PFSK-1 (cell line): ENCODE results near the gene NAV3.

ENCODE experiments used
- POLR2AphosphoS5 ChIP-seq: IDR thresholded peaks from 2 replicates; pipeline ENCODE4 v1.6.1; 2012; ENCODE audit warnings: low read depth, mild to moderate bottlenecking, control low read depth, low read length, moderate library complexity
- REST ChIP-seq, 2 experiments: IDR thresholded peaks; 2 replicates each; pipeline versions ENCODE4 v1.6.1 to v1.8.0; 2011 to 2012; ENCODE audit warnings: low read depth in 2 of 2, low read length in 2 of 2, control low read depth in 1 of 2, inconsistent platforms in 1 of 2, mild to moderate bottlenecking in 1 of 2, moderate library complexity in 1 of 2; ENCODE audit not compliant: insufficient read depth in 1 of 2
- SIN3A ChIP-seq: IDR thresholded peaks from 2 replicates; pipeline ENCODE4 v1.6.1; 2012; ENCODE audit warnings: mild to moderate bottlenecking, low read length, moderate library complexity, borderline replicate concordance; ENCODE audit not compliant: insufficient read depth
- TAF1 ChIP-seq: IDR thresholded peaks from 2 replicates; pipeline ENCODE4 v1.6.1; 2012; ENCODE audit warnings: low read length, control low read depth, borderline replicate concordance; ENCODE audit not compliant: insufficient read depth

- TF ChIP-seq POLR2AphosphoS5, result peak; percentile 61; the same call in 1 of the 2 replicates
- TF ChIP-seq SIN3A, result peak; percentile 85; the same call in 1 of the 2 replicates
- TF ChIP-seq REST (IDR thresholded peaks at IDR 0.05; ENCODE audit: insufficient read depth in 1 of 2, low read depth in 2 of 2, low read length in 2 of 2), result no peak
- TF ChIP-seq TAF1, result no peak
Observed at GRCh38 chr12:77837876-77838291, 7.2 kb downstream of the NAV3 start.
